ENCODE data around the gene TBC1D1.

DNA sequence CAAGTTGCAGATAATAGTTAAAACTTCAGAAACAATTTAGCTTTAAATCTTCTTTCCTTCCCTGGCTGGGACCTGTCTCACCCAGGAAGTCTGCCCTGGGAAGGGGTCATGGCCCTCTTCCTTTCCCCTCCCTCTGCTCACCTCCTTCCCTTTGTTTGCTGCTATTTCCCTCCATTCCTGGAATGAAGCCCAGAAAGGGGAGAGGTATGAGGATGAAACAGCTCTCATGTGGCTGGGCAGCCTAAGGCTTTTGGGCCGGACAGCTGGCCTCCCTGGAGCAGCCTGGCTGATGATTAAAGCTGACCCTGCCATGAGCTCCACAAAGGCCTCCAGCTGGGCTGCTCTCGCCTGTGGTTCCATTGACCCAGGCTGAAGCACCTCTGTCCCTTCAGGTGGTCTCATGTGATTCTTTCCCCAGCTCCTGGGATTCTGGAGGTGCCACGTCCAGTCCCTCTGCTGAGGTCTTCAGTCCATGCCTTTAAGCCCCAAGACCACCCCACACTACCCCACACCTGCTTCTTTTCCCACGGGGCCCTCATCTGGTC is 271.4 kb downstream of the TBC1D1 start:
- TF ChIP-seq, protein P1, sequence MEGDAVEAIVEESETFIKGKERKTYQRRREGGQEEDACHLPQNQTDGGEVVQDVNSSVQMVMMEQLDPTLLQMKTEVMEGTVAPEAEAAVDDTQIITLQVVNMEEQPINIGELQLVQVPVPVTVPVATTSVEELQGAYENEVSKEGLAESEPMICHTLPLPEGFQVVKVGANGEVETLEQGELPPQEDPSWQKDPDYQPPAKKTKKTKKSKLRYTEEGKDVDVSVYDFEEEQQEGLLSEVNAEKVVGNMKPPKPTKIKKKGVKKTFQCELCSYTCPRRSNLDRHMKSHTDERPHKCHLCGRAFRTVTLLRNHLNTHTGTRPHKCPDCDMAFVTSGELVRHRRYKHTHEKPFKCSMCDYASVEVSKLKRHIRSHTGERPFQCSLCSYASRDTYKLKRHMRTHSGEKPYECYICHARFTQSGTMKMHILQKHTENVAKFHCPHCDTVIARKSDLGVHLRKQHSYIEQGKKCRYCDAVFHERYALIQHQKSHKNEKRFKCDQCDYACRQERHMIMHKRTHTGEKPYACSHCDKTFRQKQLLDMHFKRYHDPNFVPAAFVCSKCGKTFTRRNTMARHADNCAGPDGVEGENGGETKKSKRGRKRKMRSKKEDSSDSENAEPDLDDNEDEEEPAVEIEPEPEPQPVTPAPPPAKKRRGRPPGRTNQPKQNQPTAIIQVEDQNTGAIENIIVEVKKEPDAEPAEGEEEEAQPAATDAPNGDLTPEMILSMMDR (conservative IDR thresholded peaks at IDR 0.05 in 1 of 2, IDR thresholded peaks at IDR 0.05 in 1 of 2; ENCODE audit: low read depth in 1 of 2, low read length in 2 of 2), result no peak
- TF ChIP-seq EZH2 (IDR thresholded peaks at IDR 0.05; ENCODE audit: low read length, missing control alignments), result no peak
